Amygdala (tissue), 56 donors: Measurements from ENCODE around the gene TFF1.

Experiments used
- DNase-seq, 56 donors: peaks; one replicate each; lab custom pipeline; 2025; lab: John Stamatoyannopoulos, UW

Gene TFF1

DNA sequence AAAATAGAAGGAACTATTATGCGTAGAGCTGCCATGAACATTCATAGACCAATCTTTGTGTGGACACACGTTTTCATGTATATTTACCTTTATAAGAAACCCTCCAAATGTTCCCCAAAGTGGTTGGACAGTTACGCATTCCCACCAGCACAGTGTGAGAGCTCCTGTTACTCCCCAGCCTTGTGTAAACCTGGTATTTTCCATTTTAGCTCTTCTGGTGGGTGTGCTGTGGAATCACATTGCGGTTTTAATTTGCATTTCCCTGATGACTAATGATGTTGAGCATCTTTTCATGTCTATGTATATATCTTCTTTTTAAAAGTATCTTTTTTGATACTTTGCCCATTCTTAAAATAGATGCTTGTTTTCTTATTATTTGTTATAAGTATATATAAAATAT is 34.2 kb upstream of the TFF1 start:
- DNase-seq = no peak

DNA sequence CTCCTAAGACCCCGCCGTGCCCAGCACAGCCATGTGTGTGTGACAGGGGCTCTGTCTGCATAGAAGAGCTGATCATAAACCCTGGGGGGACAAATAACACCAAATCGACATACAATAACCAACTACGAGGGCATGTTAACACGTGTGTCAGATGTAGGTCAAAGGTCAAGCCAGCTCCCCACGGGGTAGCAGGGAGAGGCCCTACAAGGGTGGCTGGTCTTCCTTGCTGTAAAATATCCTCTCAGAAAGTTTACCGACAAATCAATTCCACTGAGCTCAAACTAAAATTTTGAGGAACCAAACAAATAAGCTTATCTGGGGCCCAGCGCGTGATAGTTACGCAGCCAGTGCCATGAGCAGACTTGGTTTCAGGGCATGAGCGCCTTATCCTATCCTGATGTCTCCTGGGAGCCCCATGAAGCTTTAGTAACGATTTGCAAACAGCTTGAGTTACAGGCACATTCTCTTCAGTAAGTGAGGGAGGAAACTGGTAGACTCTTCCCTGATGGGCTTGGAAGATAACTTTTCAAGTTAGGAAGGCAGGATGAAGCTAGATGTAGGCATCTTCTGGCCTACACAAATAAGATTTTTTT is 32.2 kb upstream of the TFF1 start:
- DNase-seq = no peak

DNA sequence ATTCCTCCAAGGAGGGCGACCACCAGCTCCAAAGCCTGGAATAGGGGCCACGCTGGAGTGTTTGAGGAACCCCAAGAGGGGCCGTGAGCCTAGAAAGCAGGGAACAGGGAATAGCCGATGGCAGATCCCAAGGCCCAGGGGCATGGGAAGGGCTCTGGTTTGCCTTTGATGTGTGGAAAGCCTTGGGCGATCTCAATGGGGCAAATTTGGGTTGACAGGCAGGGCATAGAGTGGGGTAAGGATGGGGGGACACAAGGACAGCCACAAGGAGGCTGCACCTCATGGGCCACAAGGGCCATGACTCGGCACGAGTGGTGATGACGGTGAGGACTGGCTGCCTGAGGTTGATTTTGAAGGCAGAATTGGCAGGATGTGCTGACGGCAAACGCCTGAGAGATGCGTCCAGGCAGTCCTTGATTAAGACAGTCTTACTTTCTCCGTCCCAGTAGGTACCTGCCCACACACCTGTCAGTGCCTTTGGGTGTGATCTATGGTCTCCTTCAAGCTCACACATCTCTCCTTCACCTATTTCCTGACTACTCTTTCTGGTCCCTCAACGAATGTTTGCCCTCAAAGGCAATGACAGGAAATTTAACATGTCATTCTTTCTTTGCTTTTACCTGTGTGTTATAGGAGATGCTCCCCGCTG is 31.5 kb upstream of the TFF1 start:
- no peak for DNase-seq

DNA sequence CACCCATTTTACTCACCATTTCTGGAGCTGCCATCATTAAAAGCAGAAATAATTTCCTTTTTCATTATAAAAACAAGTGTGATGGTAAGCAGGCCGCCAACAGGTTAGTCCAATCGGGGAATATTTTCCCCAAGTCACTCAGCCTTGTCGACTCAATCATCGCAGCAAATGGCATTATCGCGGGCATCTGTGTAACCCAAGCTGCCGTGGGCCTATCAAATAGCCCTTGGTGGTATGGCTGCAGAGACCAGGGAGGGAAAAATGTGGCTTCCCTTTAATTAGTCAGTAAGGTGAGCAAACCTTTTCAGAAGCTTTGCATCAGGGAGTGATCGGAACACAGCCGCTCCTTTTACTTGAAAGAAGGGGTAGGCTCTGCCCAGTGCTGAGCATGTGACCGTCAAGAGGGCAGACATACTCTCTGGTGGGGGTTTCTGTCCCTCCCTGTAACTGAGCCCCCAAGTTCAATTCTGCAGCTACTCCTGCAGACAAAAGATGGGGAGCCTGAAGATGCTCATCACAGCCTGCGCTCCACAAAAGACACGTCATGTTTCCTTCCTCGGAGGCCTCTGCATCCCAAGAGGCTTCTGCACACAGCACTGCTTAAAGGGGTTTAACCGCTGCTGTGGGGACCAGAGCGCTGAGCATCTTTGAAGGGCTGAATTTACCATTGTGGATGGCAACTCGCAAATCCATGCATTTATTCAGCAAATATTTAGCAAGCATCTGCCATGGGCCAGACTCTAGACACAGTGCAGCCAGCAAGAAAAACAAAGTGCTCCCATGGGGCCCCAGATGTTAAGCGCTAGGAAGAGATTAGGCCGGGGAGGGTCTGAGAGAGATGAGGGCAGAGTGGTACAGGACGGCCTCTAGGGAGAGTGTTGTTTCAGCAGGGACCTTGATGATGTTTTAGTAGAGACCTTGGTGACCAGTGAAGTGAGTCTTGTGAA is 30.7 kb upstream of the TFF1 start:
- no peak for DNase-seq

DNA sequence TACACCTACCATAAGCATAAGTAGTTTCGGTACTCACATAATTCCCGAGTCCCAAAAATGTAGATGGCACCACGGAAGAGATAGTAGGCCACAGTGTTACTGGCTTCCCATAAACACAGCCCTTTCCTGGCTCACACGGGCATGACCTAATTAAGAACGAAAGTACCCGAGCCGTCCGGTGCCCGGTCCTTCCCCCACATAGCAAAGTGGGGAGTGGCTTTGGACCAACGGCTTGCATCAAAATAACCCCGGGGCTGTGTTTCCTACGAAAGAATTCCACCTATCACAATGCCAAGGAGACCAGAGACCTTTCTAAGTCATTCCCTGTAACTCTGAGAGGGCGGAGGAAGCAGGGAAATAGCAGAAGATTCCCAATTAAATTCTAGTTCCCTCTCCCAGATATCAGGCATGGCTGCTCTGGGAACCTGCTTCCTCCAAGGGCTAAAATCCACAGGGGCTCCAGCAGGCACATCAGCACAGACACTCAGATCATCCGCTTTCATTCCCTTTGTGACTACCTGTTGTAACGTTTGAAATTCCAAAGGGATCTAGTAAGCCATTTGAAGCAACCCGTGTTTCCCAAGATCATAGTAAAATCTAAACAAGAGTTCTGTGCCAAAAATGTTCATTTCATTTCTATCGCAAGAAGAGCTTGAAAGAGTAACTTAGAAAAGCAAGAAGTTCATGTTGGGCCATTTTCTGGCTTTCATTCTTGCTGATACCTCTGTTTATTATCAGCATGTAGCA is 29.7 kb upstream of the TFF1 start, which contains the start of gene TMPRSS3:
Gene TMPRSS3 (minus strand): TSS at position 148 of the 747 bp plus-strand sequence. CDS start 635 bp downstream, outside the sequence.
- peak in 1 of 56 donors; percentile 1 for DNase-seq

DNA sequence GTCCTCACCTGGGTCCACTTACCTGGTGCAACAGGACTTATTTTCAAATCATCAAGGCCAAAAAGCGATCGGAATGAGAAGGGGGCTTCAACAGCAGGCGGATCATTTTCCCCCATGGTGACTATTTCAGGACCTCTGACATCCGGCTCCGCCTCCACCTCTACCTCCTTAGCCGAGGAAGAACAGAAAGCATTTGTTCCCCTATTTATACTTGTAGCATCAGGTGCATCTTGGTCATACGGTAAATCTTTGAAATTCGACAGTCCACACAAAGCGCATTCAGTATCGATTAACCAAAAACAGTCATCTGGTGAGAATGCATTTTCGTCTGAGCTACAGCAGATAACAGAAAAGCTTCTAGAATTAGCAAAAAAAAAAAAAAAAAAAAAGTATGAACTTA is 29.0 kb upstream of the TFF1 start:
- DNase-seq = no peak

DNA sequence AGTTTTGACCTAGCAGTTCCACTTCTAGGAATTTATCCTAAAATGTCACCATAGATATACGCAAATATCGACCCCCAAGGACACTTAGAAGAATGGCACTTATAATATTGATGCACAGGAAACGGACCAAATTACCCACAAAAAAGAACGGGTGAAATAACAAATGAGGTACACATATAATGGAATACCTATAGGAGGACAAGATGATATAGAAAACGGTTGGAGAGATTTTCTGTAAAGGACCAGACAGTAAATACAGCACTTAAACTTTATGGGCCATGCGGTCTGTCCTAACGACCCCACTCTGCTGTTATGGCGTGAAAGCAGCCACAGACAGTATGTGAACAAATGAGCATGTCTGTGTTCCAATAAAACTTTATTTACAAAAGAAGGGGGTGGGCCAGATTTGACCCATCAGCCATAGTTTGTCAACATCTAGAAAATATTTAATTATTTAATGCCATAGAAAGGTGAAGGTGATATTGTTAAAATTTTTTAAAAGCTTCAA is 27.2 kb upstream of the TFF1 start:
- DNase-seq = no peak

DNA sequence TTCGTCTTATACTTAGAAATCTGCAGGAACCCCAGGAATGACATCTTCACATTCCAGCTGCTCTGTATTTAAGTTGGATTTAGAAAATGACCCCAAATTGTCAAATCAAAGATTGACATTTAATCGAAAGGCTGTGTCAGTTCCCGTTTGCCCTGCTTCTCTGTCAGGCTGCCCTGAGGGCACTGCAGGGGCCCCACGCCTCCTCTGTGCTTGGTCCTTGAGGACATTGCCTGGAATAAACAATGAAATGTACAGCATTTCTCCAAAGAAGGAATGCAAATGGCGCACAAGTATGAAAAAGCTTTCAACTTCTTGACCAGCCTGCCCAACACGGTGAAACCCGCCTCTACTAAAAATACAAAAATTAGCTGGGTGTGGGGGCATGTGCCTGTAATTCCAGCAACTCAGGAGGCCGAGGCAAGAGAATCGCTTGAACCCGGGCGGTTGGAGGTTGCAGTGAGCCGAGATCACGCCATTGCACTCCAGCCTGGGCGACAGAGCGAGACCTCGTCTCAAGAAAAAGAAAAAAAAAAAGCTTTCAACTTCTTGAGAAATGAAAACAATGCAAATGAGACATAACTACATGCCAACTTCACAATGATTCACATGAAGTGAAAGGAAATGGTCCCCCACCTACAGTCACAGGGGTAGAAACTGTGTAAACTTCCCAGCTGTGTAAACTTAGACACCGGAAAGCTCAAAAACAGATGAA is 26.6 kb upstream of the TFF1 start:
- no peak for DNase-seq

DNA sequence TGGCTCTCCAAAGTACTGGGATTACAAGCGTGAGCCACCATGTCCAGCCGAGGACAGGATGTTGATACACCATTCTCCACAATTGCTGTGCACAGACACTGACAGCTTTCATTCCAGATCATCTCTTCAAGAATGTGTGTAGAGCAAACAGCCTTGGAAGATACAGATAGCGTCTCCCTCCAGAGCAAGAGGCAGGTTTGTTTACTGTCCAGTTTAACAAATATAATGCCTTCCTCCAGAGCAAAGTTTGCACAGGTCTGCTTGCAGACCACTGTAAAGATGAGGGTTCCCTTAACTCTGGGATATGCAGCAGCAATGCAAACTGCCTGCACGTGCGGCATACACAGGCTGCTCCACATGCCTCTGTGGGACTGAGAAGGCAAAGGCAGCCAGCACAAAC is 25.0 kb upstream of the TFF1 start:
- DNase-seq = no peak

DNA sequence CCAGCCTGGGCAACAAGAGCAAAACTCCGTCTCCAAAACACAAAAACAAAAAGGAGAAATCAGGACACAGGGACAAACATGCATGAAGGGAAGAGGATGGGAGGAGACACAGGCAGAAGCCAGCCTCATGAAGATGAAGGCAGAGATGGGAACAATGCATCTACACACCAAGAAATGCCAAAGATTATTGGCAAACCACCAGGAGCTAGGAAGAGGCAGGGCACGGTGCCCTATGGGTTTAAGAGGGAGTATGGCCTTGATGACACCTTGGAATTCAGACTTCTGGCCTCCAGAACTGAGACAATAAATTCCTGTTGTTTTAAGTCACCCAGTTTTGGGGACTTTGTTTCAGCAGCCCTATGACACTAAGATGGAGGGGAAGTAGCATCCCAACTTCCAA is 24.4 kb upstream of the TFF1 start:
- no peak for DNase-seq

DNA sequence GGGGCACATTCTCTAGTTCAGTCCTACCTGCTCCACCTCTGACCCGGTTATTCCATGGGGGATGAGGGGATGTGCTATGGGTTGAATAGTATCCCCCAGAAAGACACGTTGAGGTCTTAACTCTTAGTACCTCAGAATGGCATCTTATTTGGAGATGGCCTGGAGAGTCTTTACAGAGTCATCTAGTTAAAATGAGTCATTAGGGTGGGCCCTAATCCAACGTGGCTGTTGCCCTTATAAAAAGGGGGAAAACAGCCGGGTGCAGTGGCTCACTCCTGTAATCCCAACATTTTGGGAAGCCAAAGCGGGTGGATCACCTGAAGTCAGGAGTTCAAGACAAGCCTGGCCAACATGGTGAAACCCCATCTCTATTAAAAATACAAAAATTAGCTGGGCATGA is 23.9 kb upstream of the TFF1 start:
- DNase-seq = no peak

DNA sequence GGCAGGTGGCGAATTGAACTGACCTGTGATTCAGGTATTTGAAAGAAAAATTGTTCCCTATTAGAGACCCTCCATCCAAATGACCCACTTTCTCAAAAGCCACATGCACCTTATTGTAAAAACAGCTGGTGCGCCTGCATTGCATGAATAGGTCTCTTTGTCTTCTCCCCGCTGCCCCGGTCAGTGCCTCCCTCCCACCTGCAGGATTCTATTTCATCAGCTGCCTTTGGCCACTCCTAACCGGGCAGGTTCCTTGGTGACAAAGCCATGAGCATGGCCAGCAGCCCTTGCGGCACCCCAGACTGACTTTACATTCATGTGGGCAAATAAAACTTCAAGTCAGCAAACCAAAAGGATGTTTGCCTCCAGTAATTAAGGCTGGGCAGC is 23.1 kb upstream of the TFF1 start:
- no peak for DNase-seq

DNA sequence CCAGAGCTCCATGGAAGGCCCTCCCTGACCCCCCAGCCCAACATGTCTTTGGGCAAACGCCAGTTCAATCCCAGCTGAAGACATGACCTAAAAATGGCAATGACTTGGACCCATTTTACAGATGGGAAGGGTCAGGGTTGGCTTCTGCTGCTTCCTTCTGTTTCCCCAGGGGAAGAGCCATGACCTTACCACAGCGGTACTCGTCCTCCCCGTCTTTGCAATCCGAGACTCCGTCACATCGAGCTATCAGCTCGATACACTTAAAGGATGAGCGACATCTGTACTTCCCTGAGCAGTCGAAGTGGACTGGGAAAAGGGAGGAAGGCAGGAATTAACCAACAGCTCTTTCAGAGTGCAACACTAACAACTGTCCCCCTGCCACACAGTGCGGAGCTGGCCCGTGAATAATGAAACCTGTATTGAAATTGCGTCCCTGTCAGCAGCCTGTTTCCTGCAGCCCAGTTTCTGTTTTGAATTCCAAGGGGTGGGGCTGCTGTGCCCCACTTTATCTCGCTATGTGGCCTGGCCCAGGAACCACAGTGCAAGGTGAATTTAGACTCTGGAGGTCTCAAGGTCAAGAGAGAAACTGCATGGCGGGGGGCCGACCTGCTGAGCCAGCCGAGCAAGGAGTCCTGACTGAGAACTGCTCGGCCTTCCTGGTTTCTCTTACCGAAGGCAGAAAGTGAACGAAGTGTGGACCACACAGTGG is 22.6 kb upstream of the TFF1 start:
- DNase-seq = no peak

DNA sequence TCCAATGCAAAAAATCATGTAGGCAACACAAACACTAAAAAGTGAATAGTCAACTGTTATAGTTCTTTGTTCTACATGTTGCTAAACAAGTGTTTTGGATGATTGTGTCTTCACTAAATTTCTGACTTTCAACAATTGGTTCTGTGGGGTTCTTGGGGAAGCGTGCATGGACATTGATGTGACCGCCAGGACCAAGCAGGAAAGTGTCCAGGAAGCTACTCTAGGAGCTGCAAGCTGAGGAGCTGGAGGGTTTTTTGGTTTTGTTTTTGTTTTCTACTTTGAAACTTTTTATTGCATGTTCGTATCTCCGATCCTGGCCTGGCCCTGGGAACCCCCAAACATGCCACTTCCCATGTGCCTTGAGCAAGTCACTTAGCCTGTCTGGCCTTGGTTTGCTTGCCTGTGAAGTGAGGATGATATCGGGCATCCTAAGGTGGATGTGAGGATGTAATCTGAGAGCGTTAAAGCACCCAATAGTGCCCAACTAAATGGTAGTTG is 21.6 kb upstream of the TFF1 start:
- DNase-seq = no peak

DNA sequence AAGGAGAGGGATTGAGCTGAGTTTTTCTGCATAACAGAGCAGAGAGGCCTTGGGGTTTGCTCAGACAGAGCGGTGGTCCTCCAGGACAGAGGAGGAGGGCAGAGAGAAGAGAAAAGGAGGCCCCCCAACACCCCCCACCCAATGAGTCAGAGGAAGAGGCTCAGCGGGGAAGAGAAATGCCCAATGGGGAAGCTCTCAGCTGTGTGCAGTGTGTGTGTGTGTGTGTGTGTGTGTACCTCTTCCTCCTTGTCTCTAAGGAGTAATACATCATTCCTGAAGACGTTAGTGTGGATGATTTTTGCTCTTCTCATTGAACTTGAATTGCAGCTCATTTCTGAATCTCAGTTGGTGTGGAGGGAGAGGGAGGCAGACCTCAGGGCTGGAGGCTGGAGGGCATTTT is 20.8 kb upstream of the TFF1 start:
- DNase-seq = no peak

DNA sequence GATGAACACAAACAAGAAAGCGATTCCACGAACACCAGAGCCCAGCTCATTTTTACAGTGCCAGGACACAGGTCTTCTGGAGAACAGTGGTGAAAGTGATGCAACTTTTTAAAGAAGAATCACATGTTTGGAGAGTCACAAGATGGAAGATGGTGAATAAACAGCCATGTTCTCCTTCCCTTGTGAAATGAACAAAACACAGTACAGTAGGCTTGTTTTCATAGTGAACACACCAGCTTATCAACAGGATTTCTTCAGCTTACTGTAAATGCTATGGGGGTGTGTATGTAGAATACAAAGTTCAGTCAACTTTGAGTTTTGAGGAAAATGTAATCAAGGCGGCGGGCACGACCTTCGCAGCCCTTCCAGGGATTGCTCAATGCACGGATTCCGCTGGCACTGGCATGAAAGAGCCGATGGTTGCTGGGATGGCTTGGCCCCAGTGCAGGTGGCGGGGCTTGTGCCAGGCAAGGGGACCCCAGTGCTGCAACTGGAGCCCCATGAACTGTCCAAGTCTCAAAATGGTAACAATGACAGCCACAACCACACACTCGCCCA is 19.8 kb upstream of the TFF1 start:
- no peak for DNase-seq

DNA sequence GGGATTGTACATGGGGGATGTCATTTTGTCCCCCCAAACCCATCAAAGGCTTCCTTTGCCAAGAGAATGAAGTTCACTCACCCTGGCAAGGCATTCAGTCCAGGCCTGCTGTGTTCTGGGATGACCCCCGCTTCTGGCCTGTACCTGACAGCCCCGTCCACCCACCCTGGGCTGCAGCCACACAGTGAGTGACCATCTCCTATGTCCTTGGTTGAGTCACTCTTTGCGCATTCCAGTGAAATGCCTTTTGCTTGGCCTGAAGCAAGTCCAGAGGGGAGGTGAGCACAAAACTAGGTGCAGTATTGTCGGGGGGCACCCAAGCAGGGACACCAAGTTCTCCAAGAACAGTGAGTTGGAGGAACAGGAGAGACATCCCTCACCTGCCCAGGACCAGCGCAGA is 19.3 kb upstream of the TFF1 start:
- no peak for DNase-seq

DNA sequence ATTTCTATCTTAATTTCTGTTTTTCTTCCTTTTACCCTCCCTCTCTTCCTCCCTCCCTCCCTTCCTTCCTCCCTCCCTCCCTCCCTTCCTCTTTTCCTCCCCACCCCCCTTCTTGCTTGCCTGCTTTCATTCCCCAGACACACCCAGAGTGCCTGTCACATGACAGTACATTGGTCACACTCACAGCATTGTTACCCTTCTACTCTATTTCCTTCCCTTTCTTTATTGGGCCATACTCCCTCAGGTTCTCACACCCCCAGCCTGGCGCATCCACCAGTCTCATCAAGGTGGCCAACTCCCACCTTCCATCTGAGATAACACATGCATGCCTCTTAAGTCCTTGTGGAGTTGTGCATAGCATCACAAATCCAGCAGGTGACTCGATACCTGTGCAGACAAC is 18.7 kb upstream of the TFF1 start:
- DNase-seq = no peak
